Activated CD8-positive, alpha-beta T cell treated with anti-CD3 and anti-CD28 coated beads for 36 hours (primary cell): ENCODE results near the gene MPO. TPM values are rescaled to one million over a fixed set of nuclear protein-coding genes. Genes with fewer than 3 reads are reported as not detected.

Source experiments
- ATAC-seq: fragments of 200-7000 bp; cut with Tn5 transposase; one replicate; pipeline ENCODE4 v1.10.0; 2021; ENCODE audit warnings: mild to moderate bottlenecking, moderate library complexity
- CTCF ChIA-PET: fragments of 350-600 bp; sonication (Branson Sonifier 250); formaldehyde crosslinking; loops from one replicate; lab custom pipeline; 2021; ENCODE audit warnings: antibody characterized with exemption; lab: Charles Lee
- POLR2A ChIA-PET: fragments of 350-600 bp; sonication (Branson Sonifier 250); formaldehyde crosslinking; loops from one replicate; lab custom pipeline; 2021; ENCODE audit warnings: antibody characterized with exemption; lab: Charles Lee
- DNase-seq: peaks from one replicate; pipeline ENCODE4 v3.0.0-alpha.2; 2020
- H3K27ac Mint-ChIP-seq: one replicate; pipeline ENCODE4 v1.8.0; 2021; ENCODE audit warnings: mild to moderate bottlenecking, mixed read lengths
- H3K27me3 Mint-ChIP-seq: one replicate; pipeline ENCODE4 v1.8.0; 2021; ENCODE audit warnings: mixed read lengths
- H3K36me3 Mint-ChIP-seq: one replicate; pipeline ENCODE4 v1.8.0; 2021; ENCODE audit warnings: low read depth, mixed read lengths
- H3K4me1 Mint-ChIP-seq: one replicate; pipeline ENCODE4 v1.8.0; 2021; ENCODE audit warnings: low read depth, mixed read lengths
- H3K4me3 Mint-ChIP-seq: one replicate; pipeline ENCODE4 v1.8.0; 2021; ENCODE audit warnings: mild to moderate bottlenecking, moderate library complexity, mixed read lengths
- H3K9me3 Mint-ChIP-seq: one replicate; pipeline ENCODE4 v1.8.0; 2021; ENCODE audit warnings: mixed read lengths
- intact Hi-C: fragments of 100-400 bp; cut with micrococcal nuclease; formaldehyde crosslinking; loops from one replicate; pipeline ENCODE4 v1.10.0; 2022
- total RNA-seq, 2 experiments: library from RNA; stranded (reverse); gene quantifications; one replicate each; pipeline ENCODE4 v1.2.3, GENCODE V29; 2021
- TF ChIP-seq, protein P1 (sequence below): fragments of 200-600 bp; IDR thresholded peaks from one replicate; pipeline ENCODE4 v1.8.0; 2022; ENCODE audit warnings: antibody characterized with exemption, mild to moderate bottlenecking

The MPO gene
- total RNA-seq, 2 experiments from 2014 or later, result not detected

DNA sequence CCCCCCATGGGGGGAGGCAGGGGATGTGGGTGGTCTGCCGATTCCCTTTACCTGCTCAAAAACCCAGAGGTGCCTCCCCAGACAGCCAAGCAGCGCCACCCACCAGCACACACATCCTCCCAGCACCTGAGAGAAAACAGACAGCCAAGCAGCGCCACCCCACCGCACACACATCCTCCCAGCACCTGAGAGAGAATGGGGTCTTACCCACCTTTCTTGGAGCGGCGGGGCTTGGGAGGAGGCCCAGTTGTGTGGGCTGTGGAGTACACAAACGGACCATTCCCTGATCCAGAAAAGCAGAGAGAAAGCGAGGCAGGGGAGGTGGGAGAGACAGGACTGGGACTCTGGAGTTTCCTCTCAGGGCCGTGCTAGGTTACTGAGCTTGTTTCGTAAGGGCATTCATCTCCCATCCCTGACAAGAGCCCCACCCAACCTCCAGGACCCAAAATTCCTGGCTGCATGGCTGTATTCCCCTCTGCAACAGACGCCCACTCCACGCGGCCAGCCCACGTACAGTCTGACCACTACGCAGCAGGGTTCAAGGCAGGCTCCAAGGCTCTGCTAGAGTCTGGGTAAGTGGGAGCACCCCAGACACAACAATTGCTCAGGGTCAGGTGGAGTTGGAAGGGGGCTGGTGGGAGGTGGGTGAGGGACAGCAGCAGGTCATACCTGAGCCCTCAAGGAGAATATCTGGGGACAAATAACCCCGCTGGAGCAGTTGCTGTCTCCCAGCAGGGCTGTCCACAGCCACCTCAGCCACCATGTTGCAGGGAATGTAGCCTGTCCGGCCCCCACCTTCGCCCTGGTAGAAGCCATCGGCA is 25.6 kb upstream of the MPO start:
- DNase-seq (no peak), ATAC-seq (no peak)
- H3K9me3 Mint-ChIP-seq, result no peaks in the 10 kb centered on the region
- H3K27ac Mint-ChIP-seq, result no peak overlapping the region
- H3K36me3 Mint-ChIP-seq, result peaks cover 1% of the 10 kb centered on the region
- no peak overlapping the region for H3K4me3 Mint-ChIP-seq
- TF ChIP-seq, protein P1, sequence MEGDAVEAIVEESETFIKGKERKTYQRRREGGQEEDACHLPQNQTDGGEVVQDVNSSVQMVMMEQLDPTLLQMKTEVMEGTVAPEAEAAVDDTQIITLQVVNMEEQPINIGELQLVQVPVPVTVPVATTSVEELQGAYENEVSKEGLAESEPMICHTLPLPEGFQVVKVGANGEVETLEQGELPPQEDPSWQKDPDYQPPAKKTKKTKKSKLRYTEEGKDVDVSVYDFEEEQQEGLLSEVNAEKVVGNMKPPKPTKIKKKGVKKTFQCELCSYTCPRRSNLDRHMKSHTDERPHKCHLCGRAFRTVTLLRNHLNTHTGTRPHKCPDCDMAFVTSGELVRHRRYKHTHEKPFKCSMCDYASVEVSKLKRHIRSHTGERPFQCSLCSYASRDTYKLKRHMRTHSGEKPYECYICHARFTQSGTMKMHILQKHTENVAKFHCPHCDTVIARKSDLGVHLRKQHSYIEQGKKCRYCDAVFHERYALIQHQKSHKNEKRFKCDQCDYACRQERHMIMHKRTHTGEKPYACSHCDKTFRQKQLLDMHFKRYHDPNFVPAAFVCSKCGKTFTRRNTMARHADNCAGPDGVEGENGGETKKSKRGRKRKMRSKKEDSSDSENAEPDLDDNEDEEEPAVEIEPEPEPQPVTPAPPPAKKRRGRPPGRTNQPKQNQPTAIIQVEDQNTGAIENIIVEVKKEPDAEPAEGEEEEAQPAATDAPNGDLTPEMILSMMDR, result no peak
- ChIA-PET CTCF (interaction anchor here (1.2 to 3.8 kb wide), 5 partner anchors 9 to 64 kb away, joined by 3 to 20 read pairs (median 8); partner anchors contain the start of gene MPO), POLR2A (interaction anchor here (0.9 to 2.1 kb wide), 2 partner anchors 11 to 38 kb away, joined by 3 to 7 read pairs; no protein-coding TSS in a partner anchor)
- intact Hi-C loops, result no loop called here
- no peaks in the 10 kb centered on the region for H3K27me3 Mint-ChIP-seq
- peaks cover 2% of the 10 kb centered on the region for H3K4me1 Mint-ChIP-seq

DNA sequence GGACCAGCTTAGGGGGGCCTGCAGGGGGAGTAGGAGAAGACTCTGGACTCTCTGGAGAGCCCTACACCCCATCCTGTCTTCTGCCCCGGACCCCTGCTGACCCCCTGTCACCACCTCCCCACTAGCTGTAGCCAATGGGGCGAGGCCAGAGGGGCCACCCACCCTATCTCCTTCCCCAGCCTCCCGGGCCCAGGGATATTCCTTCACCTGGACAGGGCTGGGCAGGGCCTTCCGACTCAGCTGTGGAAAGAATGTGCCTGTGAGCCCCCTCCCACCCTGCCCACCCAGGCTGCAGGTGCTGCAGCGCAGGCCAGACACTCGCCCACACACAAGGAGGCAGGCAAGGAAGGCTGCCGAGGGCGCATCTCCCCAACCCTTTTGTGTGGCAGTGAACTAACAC is 24.9 kb upstream of the MPO start:
- H3K4me1 Mint-ChIP-seq, result peaks cover 2% of the 10 kb centered on the region

DNA sequence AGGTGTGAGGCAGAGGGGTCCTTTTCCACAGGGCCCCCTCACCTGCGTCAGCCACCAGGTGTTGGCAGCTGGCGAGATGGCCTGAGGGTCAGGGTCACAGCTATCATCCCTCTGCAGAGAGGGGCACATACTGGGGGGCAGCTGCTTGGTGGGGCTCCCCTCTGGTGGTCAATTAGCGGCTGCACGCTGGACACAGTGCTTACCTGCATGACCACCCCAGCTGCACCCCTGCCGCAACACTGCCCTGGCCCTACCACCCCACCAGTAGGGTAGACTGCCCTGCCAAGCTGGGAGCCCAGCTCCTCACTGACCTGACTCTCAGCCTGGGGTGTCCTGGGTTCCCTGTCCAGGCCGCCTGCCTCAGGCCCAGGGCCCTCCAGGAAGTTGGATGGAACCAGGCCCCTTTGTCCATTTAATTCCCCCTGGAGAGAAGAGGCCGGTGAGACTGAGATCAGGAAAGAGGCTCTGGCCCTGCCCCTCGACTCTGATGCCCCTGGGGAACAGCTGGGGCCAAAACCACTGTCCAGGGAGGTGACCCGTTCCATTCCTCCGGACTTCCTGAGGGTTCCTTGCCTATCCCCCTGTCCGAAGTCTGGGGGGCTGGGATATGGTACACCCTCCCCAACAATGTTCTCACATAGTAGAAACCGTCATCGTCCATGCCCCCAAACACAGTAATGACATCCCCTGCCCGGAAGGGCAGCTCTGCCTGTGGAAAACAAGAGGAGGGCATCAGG is 24.2 kb upstream of the MPO start:
- DNase-seq (no peak), ATAC-seq (no peak)
- Mint-ChIP-seq H3K4me1 (peaks cover 2% of the 10 kb centered on the region), H3K36me3 (peaks cover 1% of the 10 kb centered on the region), H3K27me3 (no peaks in the 10 kb centered on the region), H3K4me3 (no peak overlapping the region), H3K9me3 (no peaks in the 10 kb centered on the region), H3K27ac (no peak overlapping the region)
- ChIA-PET POLR2A (interaction anchor here (0.8 to 2.1 kb wide), 7 partner anchors 10 to 327 kb away, joined by 3 to 8 read pairs (median 4); partner anchors contain the start of gene SUPT4H1), CTCF (interaction anchor here (0.5 to 4.7 kb wide), 36 partner anchors 10 to 367 kb away, joined by 3 to 45 read pairs (median 5); partner anchors contain the start of genes MPO, RNF43, SUPT4H1 and TSPOAP1)
- intact Hi-C loops, result loop anchor here (5.0 kb wide), 1 partner anchor 142 kb away; no protein-coding TSS in a partner anchor
- TF ChIP-seq, protein P1, result no peak

More for the DNA sequence above, 24.9 kb upstream of the MPO start:
- ChIA-PET CTCF (interaction anchor here (1.1 to 4.7 kb wide), 13 partner anchors 10 to 133 kb away, joined by 3 to 20 read pairs (median 9); partner anchors contain the start of genes MPO, RNF43 and SUPT4H1), POLR2A (interaction anchor here (1.6 to 2.1 kb wide), 4 partner anchors 12 to 325 kb away, joined by 3 to 8 read pairs (median 6); no protein-coding TSS in a partner anchor)
- Mint-ChIP-seq H3K27me3 (no peaks in the 10 kb centered on the region), H3K36me3 (peaks cover 1% of the 10 kb centered on the region), H3K9me3 (no peaks in the 10 kb centered on the region), H3K27ac (no peak overlapping the region), H3K4me3 (no peak overlapping the region)
- TF ChIP-seq, protein P1, result no peak
- DNase-seq (no peak), ATAC-seq (no peak)
- intact Hi-C loops, result no loop called here

DNA sequence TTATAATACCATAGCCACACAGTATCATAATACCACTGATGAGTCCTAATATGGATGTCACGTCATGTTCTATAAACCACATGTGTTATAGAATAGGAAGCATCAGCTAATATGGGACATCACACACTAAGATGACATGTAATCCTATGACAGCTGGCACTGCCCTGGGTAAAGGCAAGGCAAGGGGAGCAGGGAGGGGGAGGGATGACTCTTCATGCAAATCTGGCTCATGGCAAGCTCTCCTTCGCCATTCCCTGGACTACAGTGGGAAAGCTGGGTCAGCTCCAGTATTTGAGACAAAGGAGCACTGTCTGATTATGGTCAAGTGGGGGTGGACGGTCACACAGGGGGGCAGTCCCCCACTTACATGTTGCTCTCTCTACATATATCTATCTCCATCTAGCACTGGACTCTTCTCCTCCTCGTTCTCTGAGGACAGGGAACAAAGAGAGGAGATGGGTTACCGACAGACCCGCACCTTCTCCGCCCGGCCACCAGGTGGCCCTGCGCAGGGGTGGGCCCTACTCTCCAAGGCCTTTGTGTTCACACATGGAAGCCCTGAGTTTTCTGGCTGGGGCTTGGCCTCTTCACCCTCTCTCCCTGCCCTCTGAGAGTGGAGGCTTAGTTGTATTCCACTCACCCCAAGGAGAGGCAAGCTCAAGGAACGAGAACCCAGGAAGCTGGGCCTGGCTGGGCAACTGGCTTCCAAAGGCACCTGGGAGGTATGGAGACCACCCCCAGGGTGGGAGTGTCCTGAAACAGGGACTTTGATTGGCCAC is 23.4 kb upstream of the MPO start:
- peak; percentile 66 for DNase-seq
- H3K27ac Mint-ChIP-seq, result no peak overlapping the region
- H3K36me3 Mint-ChIP-seq, result peaks cover 1% of the 10 kb centered on the region
- intact Hi-C loops, result loop anchor here (5.0 kb wide), 1 partner anchor 143 kb away; no protein-coding TSS in a partner anchor
- TF ChIP-seq, protein P1, result peak; percentile 89
- ChIA-PET POLR2A (interaction anchor here (0.8 to 1.9 kb wide), 6 partner anchors 11 to 328 kb away, joined by 3 to 8 read pairs (median 4); partner anchors contain the start of gene SUPT4H1), CTCF (interaction anchor here (0.5 to 4.7 kb wide), 48 partner anchors 9 to 367 kb away, joined by 3 to 45 read pairs (median 4); partner anchors contain the start of genes MPO, RNF43, SUPT4H1 and TSPOAP1)
- H3K27me3 Mint-ChIP-seq, result no peaks in the 10 kb centered on the region
- ATAC-seq, result peak; percentile 99
- no peaks in the 10 kb centered on the region for H3K9me3 Mint-ChIP-seq
- no peak overlapping the region for H3K4me3 Mint-ChIP-seq
- peaks cover 2% of the 10 kb centered on the region for H3K4me1 Mint-ChIP-seq
